ENCODE results near the gene MORN2.
"Not testable (repeated sequence)": the region's sequence is repeated elsewhere in the genome, so short reads cannot be mapped to it uniquely, and the experiment has no call there.

MORN2 gene

DNA sequence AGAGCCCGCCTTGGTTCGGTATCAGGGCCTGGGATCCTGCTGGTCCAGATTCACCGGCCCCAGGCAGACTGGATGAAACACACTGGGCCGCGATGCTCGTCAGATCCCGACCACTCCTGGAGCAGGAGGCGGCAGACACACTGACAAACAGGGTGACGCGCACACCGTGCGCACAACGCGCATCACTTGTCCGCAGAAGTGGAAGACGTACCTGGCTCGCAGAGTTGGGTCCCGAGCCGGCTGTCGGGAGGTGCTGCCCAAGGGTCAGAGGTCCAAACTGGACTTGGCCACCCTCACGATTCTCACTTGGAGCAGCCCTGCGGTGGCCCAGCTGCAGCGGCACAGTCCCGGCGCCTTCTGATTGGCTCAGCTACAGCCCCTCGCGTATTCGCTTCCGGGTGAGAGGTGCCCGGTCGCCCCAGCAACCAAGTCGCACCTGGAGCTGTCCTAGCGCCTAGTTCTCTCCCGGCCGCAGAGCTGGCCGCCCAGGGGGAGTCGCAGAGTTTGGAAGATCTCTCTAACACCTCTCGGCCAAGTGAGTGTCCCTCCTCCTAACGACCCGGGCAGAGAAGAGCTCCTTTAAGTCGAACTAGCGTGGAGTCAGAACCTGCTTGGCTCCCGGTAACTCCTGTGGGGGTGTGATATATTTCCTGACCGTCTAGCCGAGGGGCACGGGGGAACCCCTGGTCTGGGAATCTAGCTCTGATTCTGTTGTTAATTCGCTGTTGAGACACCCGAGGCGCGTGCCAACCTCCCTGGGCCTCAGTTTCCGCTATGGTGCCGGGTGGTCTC lies at the start of gene MORN2, which contains the start of gene DHX57:
MORN2 (plus strand) TSS at position 401 of the 792 bp plus-strand sequence.
DHX57 (minus strand) TSS at position 359 of the 792 bp plus-strand sequence. CDS start 7,529 bp downstream, outside the sequence.
- peak; percentile 95 for DNase-seq (ENCODE audit: low spot score)

DNA sequence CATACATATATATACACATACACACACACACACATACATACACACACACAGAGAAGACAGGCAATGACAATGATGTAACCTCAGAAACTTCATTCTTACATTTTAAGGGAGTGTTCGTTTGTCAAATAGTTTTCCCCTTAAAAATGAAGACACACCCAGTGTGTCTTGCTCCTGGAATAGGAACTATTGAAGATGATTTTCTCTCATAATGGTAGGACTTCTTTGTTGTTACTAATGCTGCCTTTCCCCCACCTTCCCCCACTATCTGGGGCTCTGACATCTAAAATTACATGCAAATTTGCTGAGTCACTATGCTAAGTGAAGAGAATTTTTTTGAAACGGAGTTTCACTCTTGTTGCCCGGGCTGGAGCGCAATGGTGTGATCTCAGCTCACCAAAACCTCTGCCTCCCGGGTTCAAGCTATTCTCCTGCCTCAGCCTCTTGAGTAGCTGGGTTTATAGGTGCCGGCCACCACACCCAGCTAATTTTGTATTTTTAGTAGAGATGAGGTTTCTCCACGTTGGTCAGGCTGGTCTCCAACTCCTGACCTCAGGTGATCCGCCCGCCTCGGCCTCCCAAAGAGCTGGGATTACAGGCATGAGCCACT lies 48.1 kb upstream of the MORN2 start:
- DNase-seq (ENCODE audit: low spot score) = not testable (repeated sequence)

DNA sequence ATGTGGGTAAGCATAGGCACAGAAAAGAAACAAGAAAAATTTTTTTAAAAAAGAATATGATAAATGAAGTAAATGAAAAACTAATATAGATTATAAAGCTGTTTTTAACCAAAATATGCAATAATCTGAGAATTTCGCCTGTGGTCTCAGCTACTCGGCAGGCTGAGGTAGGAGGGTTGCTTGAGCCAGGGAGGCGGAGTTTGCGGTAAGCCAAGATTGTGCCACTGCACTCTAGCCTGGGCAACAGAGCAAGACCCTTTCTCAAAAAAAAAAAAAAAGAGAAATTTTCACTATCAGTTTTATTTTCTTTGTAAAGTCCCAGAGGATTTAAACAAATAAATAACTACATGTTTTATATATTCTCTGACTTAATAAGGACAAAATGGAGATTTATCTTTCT lies 47.3 kb upstream of the MORN2 start:
- no peak for DNase-seq (ENCODE audit: low spot score)

DNA sequence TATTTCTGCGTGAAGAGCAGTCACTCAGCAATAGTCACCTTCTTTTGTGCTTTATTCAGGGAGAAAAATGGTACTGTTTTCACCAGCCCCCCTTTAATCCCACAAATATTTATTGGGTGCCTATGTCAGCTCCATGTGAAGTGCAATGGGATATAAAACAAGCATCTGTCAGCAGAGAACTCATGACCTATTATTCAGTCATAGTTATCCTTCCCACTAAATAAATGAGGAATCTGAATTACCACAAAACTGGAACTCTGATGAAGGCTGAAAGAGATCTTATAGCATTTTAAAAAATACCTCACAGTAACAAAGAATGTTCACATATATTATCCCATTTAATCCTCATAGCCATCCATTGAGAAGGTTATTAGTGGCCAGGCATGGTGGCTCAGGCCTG lies 45.8 kb upstream of the MORN2 start:
- DNase-seq (ENCODE audit: low spot score) = no peak

DNA sequence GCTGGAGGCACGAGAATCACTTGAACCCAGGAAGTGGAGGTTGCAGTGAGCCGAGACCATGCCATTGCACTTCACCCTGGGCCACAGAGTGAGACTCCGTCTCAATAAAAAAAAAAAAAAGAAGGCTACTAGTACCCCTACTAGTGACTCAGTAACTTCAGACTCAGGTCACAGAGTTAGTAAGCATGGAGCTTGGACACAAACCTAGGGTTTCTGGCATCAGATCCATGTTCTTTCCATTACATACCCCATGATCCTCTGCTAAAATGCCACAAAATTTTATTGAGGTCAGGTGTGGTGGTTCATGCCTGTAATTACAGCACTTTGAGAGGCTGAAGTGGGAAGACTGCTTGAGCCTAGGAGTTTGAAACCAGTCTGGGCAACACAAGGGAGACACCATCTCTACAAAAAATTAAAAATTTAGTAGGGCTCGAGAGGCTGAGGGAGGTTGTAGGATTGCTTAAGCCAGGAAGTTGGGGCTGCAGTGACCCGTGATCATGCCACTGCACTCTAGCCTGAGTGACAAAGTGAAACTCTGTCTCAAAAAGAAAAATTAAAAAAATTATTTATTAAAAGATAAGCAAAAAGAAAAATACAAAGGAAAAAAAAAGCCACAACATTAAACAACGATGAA lies 45.1 kb upstream of the MORN2 start:
- no peak for DNase-seq (ENCODE audit: low spot score)

DNA sequence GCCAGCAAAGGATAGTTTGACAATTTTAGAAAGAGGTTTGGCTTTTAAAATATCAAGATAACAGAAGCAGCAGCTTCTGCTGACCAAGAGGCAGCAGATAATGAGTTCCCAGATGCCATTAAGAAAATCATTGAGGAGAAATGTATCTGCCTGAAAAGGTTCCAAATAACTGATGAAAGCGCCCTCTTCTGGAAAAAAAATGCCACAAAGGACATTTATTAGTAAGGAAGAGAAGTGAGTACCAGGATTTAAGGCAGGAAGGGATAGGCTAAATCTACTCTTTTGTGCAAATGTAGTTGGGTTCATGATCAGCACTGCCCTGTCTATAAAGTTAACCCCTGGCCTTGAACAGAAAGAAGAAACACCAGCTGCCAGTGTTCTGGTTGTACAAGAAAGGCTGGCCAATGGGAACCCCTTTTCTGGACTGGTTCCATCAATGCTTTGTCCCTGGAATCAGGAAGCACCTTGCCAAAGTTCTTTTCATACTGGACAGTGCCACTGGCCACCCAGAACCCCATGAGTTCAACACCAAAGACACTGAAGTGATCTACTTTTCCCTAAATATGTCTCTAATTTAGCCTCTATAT lies 40.7 kb upstream of the MORN2 start:
- no peak for DNase-seq (ENCODE audit: low spot score)

DNA sequence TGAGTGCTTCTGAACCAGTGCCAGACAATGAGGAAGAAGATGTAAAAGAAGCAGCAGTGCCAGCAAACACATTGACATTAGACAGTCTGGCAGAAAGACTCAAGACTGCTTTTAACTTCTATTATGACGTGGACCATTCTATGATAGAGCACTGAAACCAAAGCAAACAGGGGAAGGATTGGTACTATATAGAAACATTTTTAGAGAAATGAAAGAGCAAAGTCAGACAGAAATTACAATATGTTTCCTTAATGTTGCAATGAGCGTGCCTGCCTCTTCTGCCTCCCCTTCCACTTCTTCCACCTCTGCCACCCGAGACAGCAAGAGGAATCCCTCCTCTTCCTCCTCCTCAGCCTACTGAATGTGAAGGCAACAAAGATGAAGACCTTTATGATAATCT lies 39.8 kb upstream of the MORN2 start:
- DNase-seq (ENCODE audit: low spot score) = no peak

DNA sequence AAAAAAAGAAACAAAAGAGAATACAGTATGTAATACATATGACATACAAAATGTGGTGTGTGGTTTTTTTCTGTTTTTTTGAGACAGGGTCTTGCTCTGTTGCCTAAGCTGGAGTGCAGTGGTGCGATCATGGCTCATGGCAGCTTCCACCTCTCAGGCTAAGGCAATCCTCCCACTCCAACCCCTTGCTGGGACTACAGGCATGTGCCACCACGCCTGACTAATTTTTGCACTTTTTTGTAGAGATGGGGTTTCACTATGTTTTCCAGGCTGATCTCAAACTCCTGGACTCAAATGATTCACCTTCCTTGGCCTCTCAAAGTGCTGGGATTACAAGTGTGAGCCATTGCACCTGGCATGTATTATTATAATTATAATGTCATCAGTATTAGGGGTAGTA lies 39.0 kb upstream of the MORN2 start:
- no peak for DNase-seq (ENCODE audit: low spot score)

DNA sequence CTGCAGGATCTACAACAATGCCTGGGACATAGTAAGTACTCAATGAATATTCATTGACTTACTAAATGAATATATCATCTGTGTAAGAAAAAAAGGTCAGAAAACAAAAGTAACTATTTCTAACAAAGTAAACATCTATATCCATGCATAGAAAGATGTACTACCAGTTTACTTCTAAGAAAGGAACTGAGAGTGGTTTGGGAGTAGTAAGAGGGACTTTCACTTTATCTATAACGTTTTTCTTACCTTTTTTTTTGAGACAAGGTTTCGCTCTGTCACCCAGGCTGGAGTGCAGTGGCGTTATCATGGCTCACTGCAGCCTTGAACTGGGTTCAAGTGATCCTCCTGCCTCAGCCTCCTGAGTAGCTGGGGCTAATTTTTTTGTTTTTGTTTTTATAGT lies 25.7 kb upstream of the MORN2 start:
- no peak for DNase-seq (ENCODE audit: low spot score)

DNA sequence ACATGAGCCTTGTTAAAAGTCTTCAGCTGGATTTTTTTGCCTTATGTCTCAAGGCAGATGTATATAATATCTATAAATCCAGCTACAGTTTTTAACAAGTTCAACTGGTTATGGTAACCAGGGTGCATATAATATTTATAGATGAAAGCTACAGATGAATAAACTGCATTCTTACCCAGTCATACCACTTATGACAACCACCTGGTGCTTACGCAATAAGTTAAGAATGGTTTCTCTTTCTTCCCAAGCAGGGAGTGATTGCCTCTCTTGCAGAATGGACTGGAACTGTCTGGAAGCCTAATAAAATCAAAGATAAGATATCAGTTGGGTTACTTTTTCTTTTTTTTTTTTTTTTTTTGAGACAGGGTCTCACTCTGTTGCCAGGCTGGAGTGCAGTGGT lies 19.6 kb upstream of the MORN2 start:
- no peak for DNase-seq (ENCODE audit: low spot score)

DNA sequence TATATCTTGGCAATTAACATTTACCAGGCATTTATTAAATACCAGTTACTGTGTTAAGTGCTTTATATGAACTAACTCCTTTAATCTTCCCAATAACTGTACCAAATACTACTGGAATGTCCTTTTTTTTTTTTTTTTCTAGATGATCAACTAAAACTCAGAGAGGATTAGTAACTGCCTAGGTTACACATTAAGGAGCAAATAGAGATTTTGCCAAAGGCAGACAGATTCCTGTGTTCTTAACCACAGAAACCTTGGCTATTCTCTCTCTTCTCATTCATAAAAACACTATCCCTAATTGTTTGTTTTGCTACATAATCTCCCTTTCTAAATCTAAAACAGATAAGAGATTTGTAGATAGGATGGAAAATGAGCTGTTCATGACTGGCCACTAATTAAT lies 13.3 kb upstream of the MORN2 start:
- no peak for DNase-seq (ENCODE audit: low spot score)

DNA sequence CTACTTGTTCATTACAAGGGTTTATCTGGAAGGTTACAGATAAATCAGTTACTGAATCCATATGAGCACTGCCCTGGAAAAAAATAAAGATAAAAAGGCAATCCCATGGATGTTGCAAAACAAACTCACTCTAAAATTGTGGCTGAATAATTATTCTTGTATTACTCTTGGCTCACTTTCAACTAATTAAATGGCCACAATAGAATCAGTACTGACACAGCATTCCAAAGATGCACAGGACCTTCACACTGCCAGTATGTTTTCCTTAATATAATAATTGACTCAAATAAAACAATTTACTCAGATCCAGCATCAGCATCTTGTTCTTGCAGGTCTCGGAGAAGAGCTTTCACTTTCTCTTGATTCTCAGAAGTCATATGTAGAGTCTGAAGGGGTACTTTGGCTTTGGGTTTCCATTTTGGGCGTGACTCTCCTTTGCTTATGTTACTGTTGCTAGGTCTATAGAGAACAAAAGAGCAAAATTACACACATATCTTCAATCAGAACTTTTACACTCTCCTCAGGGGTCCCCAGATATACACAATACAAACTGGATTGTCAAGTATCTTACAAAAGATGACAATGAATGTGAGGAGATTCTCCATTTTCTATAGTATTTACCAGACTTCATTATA lies 12.6 kb upstream of the MORN2 start:
- no peak for DNase-seq (ENCODE audit: low spot score)

DNA sequence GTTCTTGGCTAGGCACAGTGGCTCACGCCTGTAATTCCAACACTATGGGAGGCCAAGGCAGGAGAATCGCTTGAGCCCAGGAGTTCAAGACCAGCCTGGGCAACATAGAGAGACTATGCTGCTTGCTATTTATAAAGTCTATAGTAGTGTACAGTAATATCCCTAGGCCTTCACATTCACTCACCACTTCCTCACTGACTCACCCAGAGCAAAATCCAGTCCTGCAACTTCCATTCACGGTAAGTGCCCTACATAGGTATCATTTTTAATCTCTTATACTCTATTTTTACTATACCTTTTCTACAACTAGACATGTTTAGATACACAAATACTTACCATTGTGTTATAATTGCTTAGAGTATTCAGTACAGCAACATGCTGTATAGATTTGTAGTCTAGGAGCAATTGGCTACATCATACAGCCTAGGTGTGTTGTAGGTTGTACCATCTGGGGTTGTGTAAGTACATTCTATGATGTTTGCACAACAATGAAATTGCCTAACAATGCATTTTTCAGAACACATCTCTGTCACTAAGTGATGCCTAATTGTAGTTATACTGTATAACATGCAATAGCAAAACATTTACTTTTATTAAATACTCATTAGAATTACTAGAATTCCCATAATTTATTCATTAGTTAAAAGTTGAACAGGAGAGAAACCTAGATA lies 8.9 kb upstream of the MORN2 start:
- DNase-seq (ENCODE audit: low spot score) = no peak

DNA sequence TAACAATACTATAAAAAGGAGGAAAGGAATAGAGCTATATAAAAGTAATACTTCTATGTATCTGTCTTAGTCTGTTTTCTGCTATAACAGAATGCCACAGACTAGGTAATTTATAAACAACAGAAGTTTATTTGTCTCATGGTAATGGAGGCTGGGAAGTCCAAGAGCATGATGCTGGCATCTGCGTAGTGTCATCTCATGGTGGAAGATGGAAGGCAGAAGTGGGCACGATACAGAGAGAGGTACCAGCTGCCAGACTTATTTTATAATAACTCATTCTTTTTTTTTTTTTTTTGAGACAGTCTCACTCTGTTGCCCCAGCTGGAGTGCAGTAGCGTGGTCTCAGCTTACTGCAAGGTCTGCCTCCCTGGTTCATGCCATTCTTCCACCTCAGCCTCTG lies 4.3 kb upstream of the MORN2 start:
- no peak for DNase-seq (ENCODE audit: low spot score)

DNA sequence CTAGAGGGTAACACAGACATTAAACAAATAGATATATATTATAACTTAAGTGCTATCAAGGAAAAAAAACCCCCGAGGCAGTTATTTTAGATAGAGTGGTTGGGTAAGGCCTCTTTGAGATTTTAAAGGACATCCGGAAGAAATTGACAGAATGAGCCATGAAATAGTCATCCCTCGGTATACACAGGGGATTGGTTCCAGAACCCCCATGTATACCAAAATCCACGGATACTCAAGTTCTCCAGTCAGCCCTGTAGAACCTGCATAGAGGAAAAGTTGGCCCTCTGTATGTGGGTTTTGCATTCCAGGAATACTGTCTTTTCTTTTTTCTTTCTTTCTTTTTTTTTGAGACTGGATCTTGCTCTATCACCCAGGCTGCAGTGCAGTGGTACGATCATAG lies 2.0 kb upstream of the MORN2 start:
- no peak for DNase-seq (ENCODE audit: low spot score)

DNA sequence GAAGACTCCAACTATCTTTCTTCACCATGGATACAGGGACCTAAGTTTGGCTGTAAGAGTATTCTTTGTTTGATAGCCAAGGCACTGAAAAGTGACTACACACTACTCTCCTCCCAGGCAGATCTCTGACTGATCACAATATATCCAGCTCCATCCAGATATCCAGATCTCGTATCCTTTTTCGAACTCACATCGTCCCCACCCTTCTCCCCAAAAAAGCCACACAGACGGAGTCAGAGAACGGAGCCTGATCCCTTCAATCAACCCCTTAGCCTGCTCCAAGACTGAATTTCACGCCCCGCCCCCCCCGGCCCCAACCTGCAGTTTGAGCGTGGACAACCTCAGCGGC lies 575 bp upstream of the MORN2 start:
- DNase-seq (ENCODE audit: low spot score) = no peak

DNA sequence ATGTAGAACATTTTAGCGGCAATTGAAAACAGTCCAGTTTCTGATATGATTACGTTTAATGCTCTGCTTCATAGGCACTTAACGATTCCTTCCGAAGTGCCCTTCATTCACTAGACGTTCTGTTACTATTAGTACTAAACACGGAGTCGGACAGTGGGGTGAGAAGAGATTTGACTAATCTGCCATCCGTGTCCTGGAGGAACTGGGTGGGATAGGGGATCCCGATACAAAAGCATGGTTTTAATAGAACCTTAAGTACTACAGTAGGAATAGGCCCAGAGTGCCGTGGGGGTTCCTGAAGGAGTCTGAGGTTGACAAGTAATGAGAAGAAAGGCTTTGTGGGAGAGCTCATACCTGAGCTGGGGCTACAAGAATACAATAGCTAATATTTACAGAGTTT lies 631 bp downstream of the MORN2 start:
- DNase-seq (ENCODE audit: low spot score) = no peak

DNA sequence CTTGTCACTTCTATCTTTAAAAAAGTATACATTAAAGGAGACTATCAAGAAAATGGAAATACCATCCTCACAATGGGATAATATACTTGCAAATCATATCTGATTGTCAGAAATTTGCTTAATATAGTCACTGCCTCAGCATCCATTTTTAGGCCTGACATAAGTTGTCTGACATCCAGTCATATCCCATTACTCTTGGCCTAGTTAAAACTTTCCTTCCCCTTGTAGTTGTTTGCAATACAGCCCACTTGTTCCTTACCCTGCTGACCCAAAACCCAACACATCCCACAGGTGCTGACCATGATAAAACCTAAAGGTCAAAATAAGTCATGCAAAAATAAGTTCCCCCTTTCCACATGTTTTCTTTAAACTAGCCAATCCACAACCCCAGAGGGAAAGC lies 10.3 kb downstream of the MORN2 start:
- DNase-seq (ENCODE audit: low spot score) = no peak

DNA sequence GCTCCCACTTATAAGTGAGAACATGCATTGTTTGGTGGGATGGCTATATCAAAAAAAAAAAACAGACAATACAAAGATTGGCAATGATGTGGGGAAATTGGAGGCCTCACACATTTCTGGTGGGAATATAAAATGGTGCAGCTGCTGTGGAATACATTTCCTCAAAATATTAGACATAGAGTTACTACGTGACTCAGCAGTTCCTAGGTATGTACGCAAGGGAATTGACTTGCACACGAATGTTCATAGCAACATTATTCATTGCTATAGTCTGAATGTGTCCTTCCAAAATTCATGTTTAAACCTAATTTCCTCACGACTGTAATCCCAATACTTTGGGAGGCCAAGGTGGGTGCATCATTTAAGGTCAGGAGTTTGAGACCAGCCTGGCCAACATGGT lies 11.6 kb downstream of the MORN2 start:
- no peak for DNase-seq (ENCODE audit: low spot score)

DNA sequence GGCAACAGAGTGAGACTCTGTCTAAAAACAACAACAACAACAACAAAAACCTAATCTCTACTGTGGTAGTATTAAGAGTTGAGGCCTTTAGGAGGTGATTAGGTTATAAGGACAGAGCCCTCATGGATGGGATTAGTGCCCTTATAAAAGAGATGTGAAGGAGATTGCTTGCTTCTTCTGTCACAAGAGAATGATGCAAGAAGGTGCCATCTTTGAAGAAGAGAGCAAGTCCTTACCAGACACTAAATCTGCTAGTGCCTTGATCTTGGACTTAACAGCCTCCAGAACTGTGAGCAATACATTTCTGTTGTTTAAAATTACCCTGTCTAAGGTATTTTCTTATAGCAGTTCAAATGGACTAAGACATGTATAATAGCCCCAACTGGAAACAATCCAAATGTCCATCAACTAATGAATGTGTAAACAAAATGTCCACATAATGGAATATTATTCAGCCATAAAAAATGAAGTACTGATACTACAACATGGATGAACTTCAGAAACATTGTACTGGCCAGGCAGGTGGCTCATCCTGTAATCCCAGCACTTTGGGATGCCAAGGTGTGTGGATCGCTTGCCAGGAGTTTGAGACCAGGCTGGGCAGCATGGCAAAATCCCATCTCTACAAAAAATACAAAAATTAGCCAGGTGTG lies 12.3 kb downstream of the MORN2 start:
- no peak for DNase-seq (ENCODE audit: low spot score)

DNA sequence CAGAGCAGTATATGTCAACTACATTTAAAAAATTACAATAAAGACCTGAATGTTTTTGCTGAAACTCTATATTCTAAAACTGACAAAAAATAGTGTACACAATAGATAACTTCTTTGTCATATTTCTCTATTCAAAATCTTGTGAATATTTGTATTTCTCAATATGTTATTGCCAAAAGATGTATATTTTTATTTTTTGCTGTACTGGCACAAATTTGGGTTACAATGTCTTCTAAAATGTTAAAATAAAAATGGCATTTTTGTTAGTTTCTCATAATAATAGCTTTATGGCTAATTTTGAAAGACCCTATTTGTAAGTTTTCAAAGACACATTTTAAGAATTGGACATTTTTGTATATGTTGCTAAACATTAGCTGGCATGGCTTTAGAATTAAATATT lies 13.3 kb downstream of the MORN2 start:
- no peak for DNase-seq (ENCODE audit: low spot score)

DNA sequence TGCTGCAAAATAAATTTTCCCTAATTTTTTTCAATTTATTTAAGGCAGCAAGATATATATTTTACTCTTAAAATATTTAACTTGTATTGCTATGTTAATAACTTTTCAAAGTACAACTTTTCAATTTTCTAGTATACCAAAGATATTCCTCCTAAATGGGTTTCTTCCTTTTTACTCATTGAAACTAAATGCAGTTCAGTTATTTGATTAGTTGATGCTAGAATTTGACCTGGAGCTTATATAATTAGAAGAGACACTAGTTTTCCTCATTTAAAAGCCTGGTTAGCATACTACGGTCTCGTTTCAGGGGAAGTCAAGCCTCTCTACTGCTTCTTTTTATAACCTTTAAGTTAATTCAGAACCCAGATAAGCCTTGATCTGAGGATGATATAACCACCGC lies 13.8 kb downstream of the MORN2 start, which contains the start of gene ARHGEF33:
ARHGEF33 (plus strand) TSS at position 301 of the 400 bp plus-strand sequence. CDS start 29,573 bp downstream, outside the sequence.
- no peak for DNase-seq (ENCODE audit: low spot score)
